DND-41 (cell line): ENCODE measurements around the gene TMEM202.
"Not testable (repeated sequence)": the region's sequence is repeated elsewhere in the genome, so short reads cannot be mapped to it uniquely, and the experiment has no call there.

Experiments
- ATAC-seq: fragments of 200-7000 bp; cut with Tn5 transposase; 3 replicates; pipeline ENCODE4 v1.9.1; 2021; ENCODE audit warnings: low read depth; ENCODE audit not compliant: insufficient read depth
- DNase-seq: peaks from one replicate; pipeline ENCODE4 v3.0.0-alpha.2; 2020
- H2AFZ ChIP-seq: 2 replicates; pipeline ENCODE4 v1.6.0; 2012; ENCODE audit warnings: low read depth, low read length
- H3K27ac ChIP-seq: 2 replicates; pipeline ENCODE4 v1.5.1; 2012; ENCODE audit warnings: low read length, inconsistent platforms
- H3K27me3 ChIP-seq: fragments of 200-600 bp; sonication (generic); 2 replicates; pipeline ENCODE4 v1.6.0; 2012; ENCODE audit warnings: low read length, mild to moderate bottlenecking, inconsistent platforms; ENCODE audit not compliant: insufficient read depth, poor library complexity
- H3K36me3 ChIP-seq: 2 replicates; pipeline ENCODE4 v1.5.1; 2012; ENCODE audit warnings: low read length, inconsistent platforms; ENCODE audit not compliant: insufficient read depth
- H3K4me1 ChIP-seq: 2 replicates; pipeline ENCODE4 v1.5.1; 2012; ENCODE audit warnings: mild to moderate bottlenecking, low read length; ENCODE audit not compliant: insufficient read depth
- H3K4me2 ChIP-seq: 2 replicates; pipeline ENCODE4 v1.6.0; 2012; ENCODE audit warnings: mild to moderate bottlenecking, moderate library complexity, low read length, inconsistent platforms; ENCODE audit not compliant: insufficient read depth
- H3K4me3 ChIP-seq, 2 experiments: fragments of 200-600 bp in 1 of 2; shearing (Covaris generic) in 1 of 2; 2 replicates each; pipeline ENCODE4 v1.5.1; 2012 to 2016; ENCODE audit warnings: inconsistent platforms in 2 of 2, low read length in 2 of 2, mild to moderate bottlenecking in 2 of 2, low read depth in 1 of 2, moderate library complexity in 1 of 2
- H3K79me2 ChIP-seq: 2 replicates; pipeline ENCODE4 v1.6.0; 2012; ENCODE audit warnings: low read length, inconsistent platforms; ENCODE audit not compliant: insufficient read depth
- H3K9ac ChIP-seq: 2 replicates; pipeline ENCODE4 v1.6.0; 2012; ENCODE audit warnings: low read depth, mild to moderate bottlenecking, inconsistent platforms, low read length, moderate library complexity
- H3K9me3 ChIP-seq: 2 replicates; pipeline ENCODE4 v1.5.1; 2012; ENCODE audit warnings: low read length, moderate library complexity, mild to moderate bottlenecking, inconsistent platforms; ENCODE audit not compliant: insufficient read depth, severe bottlenecking
- H4K20me1 ChIP-seq: 2 replicates; pipeline ENCODE4 v1.6.0; 2012; ENCODE audit warnings: low read length; ENCODE audit not compliant: insufficient read depth
- EZH2 ChIP-seq: IDR thresholded peaks from 3 replicates; pipeline ENCODE4 v1.6.1; 2012; ENCODE audit warnings: borderline replicate concordance, low read depth, mild to moderate bottlenecking, moderate library complexity, low read length, inconsistent platforms; ENCODE audit not compliant: severe bottlenecking
- TF ChIP-seq, protein P1 (sequence below): IDR thresholded peaks from 2 replicates; pipeline ENCODE4 v1.5.1; 2012; ENCODE audit warnings: borderline replicate concordance, low read length, moderate library complexity, mild to moderate bottlenecking; ENCODE audit not compliant: poor library complexity, severe bottlenecking; ENCODE audit errors: extremely low read depth

The TMEM202 gene

DNA sequence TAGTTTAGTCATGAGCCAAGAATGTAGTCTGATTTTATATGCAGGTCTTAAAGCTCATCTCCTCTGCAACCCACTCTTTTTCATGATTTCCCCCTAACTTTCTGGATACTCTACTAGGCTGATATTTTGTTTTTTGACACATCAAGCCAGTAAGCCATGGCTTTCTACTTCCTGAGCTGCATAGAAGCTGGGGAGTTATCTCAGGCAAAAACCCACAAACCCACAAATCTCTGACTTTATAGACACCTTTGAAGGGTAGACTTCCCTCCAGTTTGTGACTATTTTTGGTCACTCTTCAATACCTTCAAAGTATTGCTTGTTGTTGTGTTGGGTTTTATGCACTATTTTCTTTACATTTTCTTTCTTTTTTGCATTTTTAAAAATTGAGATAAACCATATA lies 28.6 kb downstream of the TMEM202 start:
- Histone ChIP-seq H3K9me3 (no peaks in the 10 kb centered on the region), H4K20me1 (no peaks in the 10 kb centered on the region), H3K27ac (no peak overlapping the region), H3K4me2 (no peak overlapping the region), H3K4me1 (no peaks in the 10 kb centered on the region), H3K4me3 (no peak overlapping the region), H3K36me3 (no peaks in the 10 kb centered on the region), H3K27me3 (no peaks in the 10 kb centered on the region), H2AFZ (no peak overlapping the region), H3K9ac (no peak overlapping the region), H3K79me2 (no peaks in the 10 kb centered on the region)
- peak; percentile 55; the same call in 1 of the 3 replicates for ATAC-seq
- TF ChIP-seq EZH2, result no peak
- TF ChIP-seq, protein P1, sequence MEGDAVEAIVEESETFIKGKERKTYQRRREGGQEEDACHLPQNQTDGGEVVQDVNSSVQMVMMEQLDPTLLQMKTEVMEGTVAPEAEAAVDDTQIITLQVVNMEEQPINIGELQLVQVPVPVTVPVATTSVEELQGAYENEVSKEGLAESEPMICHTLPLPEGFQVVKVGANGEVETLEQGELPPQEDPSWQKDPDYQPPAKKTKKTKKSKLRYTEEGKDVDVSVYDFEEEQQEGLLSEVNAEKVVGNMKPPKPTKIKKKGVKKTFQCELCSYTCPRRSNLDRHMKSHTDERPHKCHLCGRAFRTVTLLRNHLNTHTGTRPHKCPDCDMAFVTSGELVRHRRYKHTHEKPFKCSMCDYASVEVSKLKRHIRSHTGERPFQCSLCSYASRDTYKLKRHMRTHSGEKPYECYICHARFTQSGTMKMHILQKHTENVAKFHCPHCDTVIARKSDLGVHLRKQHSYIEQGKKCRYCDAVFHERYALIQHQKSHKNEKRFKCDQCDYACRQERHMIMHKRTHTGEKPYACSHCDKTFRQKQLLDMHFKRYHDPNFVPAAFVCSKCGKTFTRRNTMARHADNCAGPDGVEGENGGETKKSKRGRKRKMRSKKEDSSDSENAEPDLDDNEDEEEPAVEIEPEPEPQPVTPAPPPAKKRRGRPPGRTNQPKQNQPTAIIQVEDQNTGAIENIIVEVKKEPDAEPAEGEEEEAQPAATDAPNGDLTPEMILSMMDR, result no peak
- no peak for DNase-seq

DNA sequence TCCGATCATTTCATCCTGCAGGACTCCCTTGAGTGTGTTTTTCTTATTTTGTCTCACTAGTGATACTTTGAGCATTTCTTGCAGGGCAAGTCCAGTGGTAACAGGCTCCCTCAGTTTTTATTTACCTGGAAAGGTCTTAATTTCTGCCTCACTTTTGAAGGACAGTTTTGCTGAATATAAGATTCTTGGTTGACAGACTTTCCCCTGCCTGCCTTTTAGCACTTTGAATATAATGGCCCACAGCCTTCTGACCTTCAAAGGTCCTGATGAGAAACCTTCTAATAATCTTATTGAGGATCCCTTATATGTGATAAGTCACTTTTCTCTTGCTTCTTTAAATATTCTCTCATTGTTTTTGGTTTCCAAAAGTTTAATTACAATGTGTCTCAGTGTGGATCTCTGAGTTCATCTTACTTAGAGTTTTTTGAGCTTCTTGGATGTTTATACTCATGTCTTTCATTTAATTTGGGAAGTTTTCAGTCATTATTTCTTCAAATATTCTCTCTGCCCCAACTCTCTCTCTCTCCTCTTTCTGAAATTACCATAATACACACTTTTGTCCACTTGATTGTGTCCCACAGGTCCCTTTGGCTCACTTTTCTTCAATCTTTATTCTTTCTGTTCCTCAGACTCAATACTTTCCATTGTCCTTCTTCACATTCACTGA lies 39.7 kb downstream of the TMEM202 start:
- Histone ChIP-seq H3K4me3 (no peak overlapping the region), H3K4me1 (no peaks in the 10 kb centered on the region), H3K4me2 (no peak overlapping the region), H4K20me1 (no peaks in the 10 kb centered on the region), H3K27ac (no peak overlapping the region), H3K36me3 (no peaks in the 10 kb centered on the region), H3K79me2 (no peaks in the 10 kb centered on the region), H2AFZ (no peak overlapping the region), H3K27me3 (no peaks in the 10 kb centered on the region), H3K9ac (no peak overlapping the region), H3K9me3 (no peaks in the 10 kb centered on the region)
- TF ChIP-seq, protein P1, result no peak
- no peak for TF ChIP-seq EZH2
- ATAC-seq (no peak), DNase-seq (no peak)

DNA sequence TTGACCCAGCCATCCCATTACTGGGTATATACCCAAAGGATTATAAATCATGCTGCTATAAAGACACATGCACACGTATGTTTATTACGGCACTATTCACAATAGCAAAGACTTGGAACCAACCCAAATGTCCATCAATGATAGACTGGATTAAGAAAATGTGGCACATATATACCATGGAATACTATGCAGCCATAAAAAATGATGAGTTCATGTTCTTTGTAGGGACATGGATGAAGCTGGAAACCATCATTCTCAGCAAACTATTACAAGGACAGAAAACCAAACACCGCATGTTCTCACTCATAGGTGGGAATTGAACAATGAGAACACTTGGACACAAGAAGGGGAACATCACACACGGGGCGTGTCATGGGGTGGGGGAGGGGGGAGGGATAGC lies 44.7 kb downstream of the TMEM202 start:
- not testable (repeated sequence) for H3K4me3 ChIP-seq, H3K4me2 ChIP-seq, ATAC-seq, H3K27me3 ChIP-seq, H3K36me3 ChIP-seq, H2AFZ ChIP-seq, H3K9me3 ChIP-seq, H3K27ac ChIP-seq, H4K20me1 ChIP-seq, DNase-seq, H3K9ac ChIP-seq, H3K4me1 ChIP-seq, H3K79me2 ChIP-seq

DNA sequence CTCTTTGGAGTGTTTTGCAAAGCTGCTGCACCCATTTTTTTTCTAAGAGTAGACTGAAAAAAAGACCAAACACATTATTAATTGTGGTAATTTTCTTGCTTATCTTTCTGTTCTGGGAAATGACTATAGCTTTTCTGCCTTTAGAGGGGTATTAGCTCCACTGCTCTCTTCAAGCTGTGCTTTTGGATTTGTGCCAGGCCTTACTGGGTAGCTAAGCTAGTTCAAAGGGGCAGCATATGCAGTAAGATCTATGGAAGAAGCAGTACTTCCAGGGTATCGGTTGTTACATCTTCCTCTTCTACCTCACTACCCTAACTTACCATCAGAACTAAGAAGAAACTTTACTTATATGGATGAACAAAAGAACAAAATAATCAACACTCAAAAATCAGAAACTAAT lies 47.3 kb downstream of the TMEM202 start:
- Histone ChIP-seq H3K4me3 (no peak overlapping the region), H4K20me1 (no peaks in the 10 kb centered on the region), H3K79me2 (no peaks in the 10 kb centered on the region), H3K9ac (no peak overlapping the region), H3K4me1 (no peaks in the 10 kb centered on the region), H3K27ac (no peak overlapping the region), H3K9me3 (no peaks in the 10 kb centered on the region), H3K36me3 (no peaks in the 10 kb centered on the region), H3K4me2 (no peak overlapping the region), H2AFZ (no peak overlapping the region), H3K27me3 (no peaks in the 10 kb centered on the region)
- TF ChIP-seq EZH2, result no peak
- TF ChIP-seq, protein P1, result no peak
- DNase-seq (peak; percentile 8), ATAC-seq (no peak)
